ENCODE data around the gene MALRD1.
"Not testable (repeated sequence)": the region's sequence is repeated elsewhere in the genome, so short reads cannot be mapped to it uniquely, and the experiment has no call there.

The MALRD1 gene

GRCh38 chr10:19498393-19499290, 450.0 kb downstream of the MALRD1 start:
- no peak for DNase-seq

GRCh38 chr10:19499291-19499770, 450.7 kb downstream of the MALRD1 start:
- no peak for DNase-seq

- DNase-seq, result no peak
These were observed 452.4 kb downstream of the MALRD1 start for GRCh38 chr10:19500959-19501358.

- DNase-seq, result no peak
These were observed 457.0 kb downstream of the MALRD1 start for GRCh38 chr10:19505320-19506312.

- not testable (repeated sequence) for DNase-seq
These were observed 461.6 kb downstream of the MALRD1 start for GRCh38 chr10:19510005-19510732.

- DNase-seq, result no peak
These were observed 469.5 kb downstream of the MALRD1 start for GRCh38 chr10:19518109-19518508.

GRCh38 chr10:19518632-19519031, 470.0 kb downstream of the MALRD1 start:
- no peak for DNase-seq

GRCh38 chr10:19531324-19531723, 482.7 kb downstream of the MALRD1 start:
- no peak for DNase-seq

GRCh38 chr10:19532411-19532810, 483.8 kb downstream of the MALRD1 start:
- DNase-seq, result no peak

GRCh38 chr10:19541299-19541698, 492.7 kb downstream of the MALRD1 start:
- DNase-seq, result no peak

GRCh38 chr10:19546224-19546623, 497.6 kb downstream of the MALRD1 start:
- DNase-seq, result no peak

GRCh38 chr10:19549503-19549902, 500.9 kb downstream of the MALRD1 start:
- DNase-seq, result no peak

GRCh38 chr10:19556666-19557065, 508.1 kb downstream of the MALRD1 start:
- DNase-seq, result no peak

- DNase-seq, result no peak
These were observed 512.6 kb downstream of the MALRD1 start for GRCh38 chr10:19561181-19561580.

GRCh38 chr10:19563388-19564141, 515.0 kb downstream of the MALRD1 start:
- no peak for DNase-seq

GRCh38 chr10:19570120-19570519, 521.5 kb downstream of the MALRD1 start:
- DNase-seq, result no peak

GRCh38 chr10:19570991-19571390, 522.4 kb downstream of the MALRD1 start:
- DNase-seq, result no peak

- no peak for DNase-seq
These were observed 523.5 kb downstream of the MALRD1 start for GRCh38 chr10:19572056-19572455.

GRCh38 chr10:19576576-19576975, 528.0 kb downstream of the MALRD1 start:
- no peak for DNase-seq

GRCh38 chr10:19577381-19577780, 528.8 kb downstream of the MALRD1 start:
- no peak for DNase-seq

GRCh38 chr10:19577807-19578206, 529.2 kb downstream of the MALRD1 start:
- DNase-seq, result no peak

- no peak for DNase-seq
These were observed 530.0 kb downstream of the MALRD1 start for GRCh38 chr10:19578571-19578970.
